ENCODE results near the gene CALHM6.

The CALHM6 gene

DNA sequence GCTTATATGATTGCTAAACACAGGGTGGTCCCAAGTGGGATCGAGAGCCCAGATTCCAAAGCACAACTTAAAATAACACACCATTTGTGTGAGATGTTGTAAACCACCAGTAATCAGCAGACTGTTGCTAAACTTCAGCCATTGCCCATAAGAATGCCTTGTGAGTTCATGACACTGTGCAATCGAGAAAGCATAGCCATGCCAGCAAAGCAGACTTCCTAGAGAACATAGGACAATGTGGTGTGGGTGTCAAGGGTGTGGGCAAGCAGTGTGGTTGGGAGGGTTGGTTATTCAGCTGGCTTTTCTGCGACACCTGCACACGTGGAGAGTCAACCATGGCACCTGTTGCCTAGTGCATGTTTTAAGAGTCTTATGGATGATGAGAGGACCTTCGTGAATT, 16.1 kb upstream of the CALHM6 start:
- no peak for DNase-seq (ENCODE audit: low spot score)

DNA sequence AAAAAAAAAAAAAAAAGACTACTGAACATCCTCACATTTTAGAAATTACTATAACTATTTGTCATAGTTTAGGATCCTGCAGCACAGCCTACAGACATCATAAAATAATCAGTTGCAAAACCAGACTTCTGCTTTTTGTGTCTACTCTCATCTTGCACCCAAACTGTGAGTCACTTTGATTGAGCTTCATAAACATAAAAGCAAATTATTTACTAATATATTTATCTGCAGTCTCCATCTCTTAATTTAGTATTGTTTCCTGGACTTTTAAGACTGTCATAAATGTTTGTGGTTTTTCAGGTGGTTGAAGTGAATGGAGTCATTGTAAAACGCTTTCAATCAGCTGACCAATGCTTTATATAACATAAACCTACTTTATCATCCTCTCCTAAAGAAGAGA, 14.8 kb upstream of the CALHM6 start:
- DNase-seq (ENCODE audit: low spot score): peak; percentile 26

DNA sequence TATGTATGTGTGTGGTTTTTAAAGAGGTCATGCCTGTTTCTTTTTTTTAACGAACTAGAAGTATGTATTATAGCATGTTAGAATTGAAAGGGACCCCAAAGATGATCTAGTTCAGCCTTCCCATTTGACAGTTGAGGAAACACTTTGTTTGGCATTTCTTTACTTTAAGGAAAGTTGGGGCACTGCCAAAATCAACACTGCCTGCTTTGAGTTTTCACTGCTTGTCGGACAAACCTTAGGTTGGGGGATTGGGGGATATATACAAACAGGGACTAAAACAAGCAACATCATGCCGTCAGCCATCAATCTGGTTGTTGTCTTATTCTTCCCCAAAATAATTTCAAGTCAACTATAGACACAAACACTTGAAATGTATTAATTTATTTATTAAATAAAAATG, 14.1 kb upstream of the CALHM6 start:
- no peak for DNase-seq (ENCODE audit: low spot score)

DNA sequence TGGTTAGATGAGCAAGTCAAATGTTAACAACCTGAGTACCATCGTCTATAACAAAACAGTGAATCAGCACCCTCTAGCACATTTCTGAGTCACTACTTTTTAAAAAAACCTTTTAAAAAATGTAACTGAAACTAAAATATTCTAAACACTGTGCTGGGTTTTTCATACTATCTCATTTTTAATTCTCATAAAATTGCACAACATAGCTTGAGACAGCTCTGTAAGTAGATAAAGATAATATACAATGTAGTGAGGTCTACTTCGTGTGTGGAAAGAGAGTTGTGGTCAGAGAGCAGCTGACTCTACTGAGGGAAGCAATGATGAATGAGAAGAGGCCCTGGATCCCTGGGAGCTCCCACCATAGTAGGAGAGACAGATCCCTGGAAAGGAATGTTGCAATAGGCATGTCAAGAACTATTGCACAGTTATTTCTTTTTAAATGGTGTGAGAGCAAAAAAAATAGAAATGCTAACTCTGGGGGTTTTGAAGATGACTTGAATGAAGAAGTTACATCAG, 13.6 kb upstream of the CALHM6 start:
- DNase-seq (ENCODE audit: low spot score): peak; percentile 86

- no peak for DNase-seq (ENCODE audit: low spot score)
Observed at GRCh38 chr6:116449565-116449964, 11.6 kb upstream of the CALHM6 start.

- no peak for DNase-seq (ENCODE audit: low spot score)
Observed at GRCh38 chr6:116450185-116450710, 10.9 kb upstream of the CALHM6 start.

GRCh38 chr6:116450769-116451740, 10.1 kb upstream of the CALHM6 start:
- DNase-seq (ENCODE audit: low spot score): no peak

DNA sequence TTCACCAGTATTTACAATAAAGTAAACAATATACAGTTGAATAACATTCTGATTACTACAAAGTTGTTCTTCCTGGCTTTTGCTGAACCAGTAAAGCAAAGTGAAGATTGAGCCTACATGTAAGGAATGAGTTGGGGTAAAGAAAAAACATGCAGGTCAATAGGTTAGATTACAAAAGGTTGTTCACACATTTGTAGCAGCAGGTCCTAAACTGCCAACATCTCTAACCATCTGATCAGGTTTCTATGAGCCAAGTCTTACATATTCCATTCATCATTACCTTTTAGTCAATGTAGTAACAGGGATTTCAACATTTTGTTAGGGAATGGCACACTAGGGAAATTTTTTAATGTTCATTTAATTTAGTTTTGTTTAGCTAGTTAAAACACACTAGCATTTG, 9.3 kb upstream of the CALHM6 start:
- DNase-seq (ENCODE audit: low spot score): no peak

- DNase-seq (ENCODE audit: low spot score): no peak
Observed at GRCh38 chr6:116452531-116452930, 8.6 kb upstream of the CALHM6 start.

DNA sequence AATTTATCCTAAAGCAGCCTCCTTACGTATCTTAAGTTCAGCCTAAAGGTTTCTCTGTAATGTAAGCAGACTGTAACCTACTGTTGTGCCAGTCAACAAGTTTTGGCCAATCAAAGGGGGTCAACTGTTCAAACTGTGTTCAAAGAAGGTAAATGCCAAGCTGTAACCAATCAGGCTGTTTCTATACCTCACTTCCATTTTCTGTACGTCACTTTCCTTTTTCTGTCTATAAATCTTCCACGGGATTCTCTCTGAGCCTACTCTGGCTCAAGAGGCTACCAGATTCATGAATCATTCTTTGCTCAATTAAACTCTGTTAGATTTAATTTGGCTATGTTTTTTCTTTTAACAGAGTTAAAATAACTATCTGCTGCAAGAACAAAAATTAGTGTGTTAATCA, 5.1 kb upstream of the CALHM6 start:
- DNase-seq (ENCODE audit: low spot score): no peak

DNA sequence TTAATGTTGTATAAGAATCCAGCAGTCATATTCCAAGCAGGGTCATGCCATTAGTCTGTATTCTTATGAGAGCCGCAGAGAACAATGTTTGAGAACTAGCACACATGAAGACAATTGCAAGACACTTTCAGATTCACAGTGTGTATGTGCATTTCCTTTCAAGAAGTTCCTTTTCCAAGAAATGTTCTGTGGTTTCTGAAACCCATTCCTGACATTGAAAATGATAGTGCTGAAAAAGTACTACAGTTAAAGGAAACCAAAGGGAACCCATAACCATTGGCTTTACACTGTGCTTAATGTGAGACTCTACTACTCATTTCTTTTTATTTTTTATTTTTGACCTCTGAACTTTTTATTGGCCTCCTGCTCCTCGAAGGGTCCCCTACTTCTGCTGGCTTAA, 4.2 kb upstream of the CALHM6 start:
- DNase-seq (ENCODE audit: low spot score): no peak

- no peak for DNase-seq (ENCODE audit: low spot score)
Observed at GRCh38 chr6:116458264-116458663, 2.9 kb upstream of the CALHM6 start.

DNA sequence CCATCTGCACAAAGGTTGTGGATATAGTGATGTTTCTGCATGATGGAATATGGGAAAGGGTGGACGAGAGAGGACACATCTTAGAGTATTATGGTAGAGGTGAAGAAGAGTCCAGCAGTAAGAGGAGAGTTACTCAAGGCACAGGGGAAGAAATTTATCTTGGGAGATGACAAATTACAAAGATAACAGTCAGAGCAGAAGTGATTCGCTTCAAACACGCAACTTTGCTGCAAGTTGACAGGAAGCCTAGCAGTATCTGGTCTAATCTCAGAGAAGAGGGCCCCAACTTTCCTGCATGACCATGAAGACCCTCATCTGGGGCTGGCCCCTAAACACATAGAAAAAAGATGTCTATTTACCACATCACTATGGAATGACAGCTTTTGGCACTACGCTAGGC, 1.2 kb upstream of the CALHM6 start:
- DNase-seq (ENCODE audit: low spot score): no peak

DNA sequence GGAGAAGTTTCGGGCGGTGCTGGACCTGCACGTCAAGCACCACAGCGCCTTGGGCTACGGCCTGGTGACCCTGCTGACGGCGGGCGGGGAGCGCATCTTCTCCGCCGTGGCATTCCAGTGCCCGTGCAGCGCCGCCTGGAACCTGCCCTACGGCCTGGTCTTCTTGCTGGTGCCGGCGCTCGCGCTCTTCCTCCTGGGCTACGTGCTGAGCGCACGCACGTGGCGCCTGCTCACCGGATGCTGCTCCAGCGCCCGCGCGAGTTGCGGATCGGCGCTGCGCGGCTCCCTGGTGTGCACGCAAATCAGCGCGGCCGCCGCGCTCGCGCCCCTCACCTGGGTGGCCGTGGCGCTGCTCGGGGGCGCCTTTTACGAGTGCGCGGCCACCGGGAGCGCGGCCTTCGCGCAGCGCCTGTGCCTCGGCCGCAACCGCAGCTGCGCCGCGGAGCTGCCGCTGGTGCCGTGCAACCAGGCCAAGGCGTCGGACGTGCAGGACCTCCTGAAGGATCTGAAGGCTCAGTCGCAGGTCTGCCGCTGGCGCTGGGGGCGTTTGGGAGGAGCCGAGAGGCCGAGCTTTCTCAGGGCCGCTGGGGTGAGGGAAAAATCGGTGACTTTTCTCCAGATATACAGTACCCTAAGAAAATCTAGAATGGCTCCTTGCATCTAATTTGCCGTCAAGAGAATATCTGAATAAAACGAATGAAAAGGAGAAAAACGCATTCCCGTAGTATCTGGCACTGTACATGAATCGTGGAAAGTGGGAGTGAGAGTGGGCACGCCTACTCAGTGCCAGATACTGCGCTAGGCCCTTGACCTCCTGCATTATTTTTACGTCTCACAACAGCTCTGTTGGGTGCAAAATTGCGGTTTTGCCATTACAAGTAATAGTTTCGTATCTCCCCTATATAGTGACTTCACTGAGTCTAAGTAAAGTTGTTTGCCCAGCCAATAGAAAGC, 1.0 kb downstream of the CALHM6 start:
- peak; percentile 78 for DNase-seq (ENCODE audit: low spot score)

GRCh38 chr6:116463301-116463700, 2.1 kb downstream of the CALHM6 start:
- DNase-seq (ENCODE audit: low spot score): no peak

- DNase-seq (ENCODE audit: low spot score): no peak
Observed at GRCh38 chr6:116465246-116465645, 4.1 kb downstream of the CALHM6 start.

GRCh38 chr6:116467096-116467495, 5.9 kb downstream of the CALHM6 start:
- DNase-seq (ENCODE audit: low spot score): no peak

GRCh38 chr6:116467514-116467913, 6.3 kb downstream of the CALHM6 start:
- no peak for DNase-seq (ENCODE audit: low spot score)

DNA sequence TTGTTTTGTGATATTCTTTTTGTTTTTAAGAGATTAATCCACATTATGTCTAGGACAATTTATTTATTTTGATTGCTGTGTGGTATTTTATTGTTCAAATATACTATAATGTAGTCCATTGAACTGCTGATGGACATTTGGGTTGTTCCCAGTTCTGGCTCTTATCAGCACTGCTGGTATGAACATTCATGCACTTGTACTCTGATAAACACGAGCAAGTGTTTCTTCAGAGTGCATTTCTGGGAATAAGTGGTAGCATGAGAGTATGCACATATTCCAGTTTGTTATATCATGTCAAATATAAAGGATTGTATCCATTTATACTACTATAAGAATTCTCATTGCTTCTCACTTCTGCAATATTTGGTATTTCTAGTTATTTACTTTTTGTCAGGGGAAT, 7.1 kb downstream of the CALHM6 start:
- no peak for DNase-seq (ENCODE audit: low spot score)

GRCh38 chr6:116471531-116471930, 10.4 kb downstream of the CALHM6 start:
- no peak for DNase-seq (ENCODE audit: low spot score)

- DNase-seq (ENCODE audit: low spot score): no peak
Observed at GRCh38 chr6:116472706-116473105, 11.5 kb downstream of the CALHM6 start.

GRCh38 chr6:116475141-116475540, 14.0 kb downstream of the CALHM6 start:
- no peak for DNase-seq (ENCODE audit: low spot score)
